Activated B cell treated with CpG ODN at 0.5 μM for 24 hours (primary cell): Measurements from ENCODE around the gene TM4SF1. TPM values are rescaled to one million over a fixed set of nuclear protein-coding genes. Genes with fewer than 3 reads are reported as not detected.

ENCODE experiments used
- ATAC-seq: fragments of 200-7000 bp; cut with Tn5 transposase; one replicate; pipeline ENCODE4 v1.10.0; 2021; ENCODE audit warnings: low read depth, mild to moderate bottlenecking, moderate library complexity
- CTCF ChIA-PET: fragments of 350-600 bp; sonication (Branson Sonifier 250); formaldehyde crosslinking; loops from one replicate; lab custom pipeline; 2021; ENCODE audit warnings: antibody characterized with exemption; lab: Charles Lee
- POLR2A ChIA-PET: fragments of 350-600 bp; sonication (Branson Sonifier 250); formaldehyde crosslinking; loops from one replicate; lab custom pipeline; 2021; ENCODE audit warnings: antibody characterized with exemption; lab: Charles Lee
- DNase-seq: peaks from one replicate; pipeline ENCODE4 v3.0.0; 2022
- H3K27ac Mint-ChIP-seq: one replicate; pipeline ENCODE4 v1.8.0; 2020; ENCODE audit warnings: mixed read lengths
- H3K27me3 Mint-ChIP-seq: one replicate; pipeline ENCODE4 v1.8.0; 2021; ENCODE audit warnings: mixed read lengths
- H3K36me3 Mint-ChIP-seq: one replicate; pipeline ENCODE4 v1.8.0; 2021; ENCODE audit warnings: low read depth, mixed read lengths
- H3K4me1 Mint-ChIP-seq: one replicate; pipeline ENCODE4 v1.8.0; 2021; ENCODE audit warnings: mixed read lengths
- H3K4me3 Mint-ChIP-seq: one replicate; pipeline ENCODE4 v1.8.0; 2020; ENCODE audit warnings: mild to moderate bottlenecking, mixed read lengths
- H3K9me3 Mint-ChIP-seq: one replicate; pipeline ENCODE4 v1.8.0; 2020; ENCODE audit warnings: mixed read lengths
- intact Hi-C: fragments of 100-400 bp; cut with micrococcal nuclease; formaldehyde crosslinking; loops from one replicate; pipeline ENCODE4 v1.15.1; 2024
- total RNA-seq: library from RNA; stranded (reverse); gene quantifications from 2 replicates; pipeline ENCODE4 v1.2.3, GENCODE V29; 2022
- TF ChIP-seq, protein P1 (sequence below): fragments of 200-600 bp; IDR thresholded peaks from one replicate; pipeline ENCODE4 v1.8.0; 2022; ENCODE audit warnings: antibody characterized with exemption, mild to moderate bottlenecking

The TM4SF1 gene
- total RNA-seq, 1 donor from 2014 or later, result not detected

DNA sequence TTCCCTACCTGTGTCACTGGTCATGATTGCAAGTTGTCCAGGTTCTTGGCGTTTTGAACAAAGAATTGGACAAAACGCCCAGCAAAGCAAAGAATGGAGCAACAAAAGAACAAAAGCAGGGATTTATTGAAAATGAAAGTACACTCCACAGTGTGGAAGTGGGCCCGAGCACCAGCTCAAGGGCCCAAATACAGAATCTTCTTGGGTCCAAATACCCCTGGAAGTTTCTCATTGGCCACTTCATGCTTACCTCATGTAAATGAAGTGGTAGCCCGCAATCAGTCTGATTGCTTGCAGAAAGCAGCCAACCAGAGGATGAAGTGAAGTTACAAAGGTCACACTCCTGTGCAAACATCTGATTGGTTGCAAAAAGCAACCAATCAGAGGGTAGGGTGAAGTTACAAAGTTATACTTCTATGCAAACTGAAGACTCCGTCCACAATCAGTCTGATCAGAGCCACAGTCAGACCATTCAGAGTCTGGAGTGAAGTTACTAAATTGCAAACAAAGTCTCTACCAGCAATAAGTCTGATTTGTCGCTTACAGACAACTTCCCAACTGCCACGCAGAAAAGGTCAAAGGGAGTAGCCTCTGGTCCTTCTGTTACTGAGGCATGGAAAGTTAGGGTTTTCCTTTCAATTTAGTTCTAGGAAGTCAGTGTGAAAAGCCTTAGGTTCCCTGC, 8.3 kb upstream of the TM4SF1 start:
- H3K27ac Mint-ChIP-seq, result no peak overlapping the region
- peaks cover 7% of the 10 kb centered on the region for H3K27me3 Mint-ChIP-seq
- TF ChIP-seq, protein P1, sequence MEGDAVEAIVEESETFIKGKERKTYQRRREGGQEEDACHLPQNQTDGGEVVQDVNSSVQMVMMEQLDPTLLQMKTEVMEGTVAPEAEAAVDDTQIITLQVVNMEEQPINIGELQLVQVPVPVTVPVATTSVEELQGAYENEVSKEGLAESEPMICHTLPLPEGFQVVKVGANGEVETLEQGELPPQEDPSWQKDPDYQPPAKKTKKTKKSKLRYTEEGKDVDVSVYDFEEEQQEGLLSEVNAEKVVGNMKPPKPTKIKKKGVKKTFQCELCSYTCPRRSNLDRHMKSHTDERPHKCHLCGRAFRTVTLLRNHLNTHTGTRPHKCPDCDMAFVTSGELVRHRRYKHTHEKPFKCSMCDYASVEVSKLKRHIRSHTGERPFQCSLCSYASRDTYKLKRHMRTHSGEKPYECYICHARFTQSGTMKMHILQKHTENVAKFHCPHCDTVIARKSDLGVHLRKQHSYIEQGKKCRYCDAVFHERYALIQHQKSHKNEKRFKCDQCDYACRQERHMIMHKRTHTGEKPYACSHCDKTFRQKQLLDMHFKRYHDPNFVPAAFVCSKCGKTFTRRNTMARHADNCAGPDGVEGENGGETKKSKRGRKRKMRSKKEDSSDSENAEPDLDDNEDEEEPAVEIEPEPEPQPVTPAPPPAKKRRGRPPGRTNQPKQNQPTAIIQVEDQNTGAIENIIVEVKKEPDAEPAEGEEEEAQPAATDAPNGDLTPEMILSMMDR, result no peak
- H3K9me3 Mint-ChIP-seq, result no peaks in the 10 kb centered on the region
- POLR2A ChIA-PET, result no interaction called here
- ATAC-seq, result no peak
- no peak overlapping the region for H3K4me3 Mint-ChIP-seq
- no peaks in the 10 kb centered on the region for H3K4me1 Mint-ChIP-seq
- intact Hi-C loops, result no loop called here
- DNase-seq, result no peak
- CTCF ChIA-PET, result no interaction called here
- no peaks in the 10 kb centered on the region for H3K36me3 Mint-ChIP-seq

DNA sequence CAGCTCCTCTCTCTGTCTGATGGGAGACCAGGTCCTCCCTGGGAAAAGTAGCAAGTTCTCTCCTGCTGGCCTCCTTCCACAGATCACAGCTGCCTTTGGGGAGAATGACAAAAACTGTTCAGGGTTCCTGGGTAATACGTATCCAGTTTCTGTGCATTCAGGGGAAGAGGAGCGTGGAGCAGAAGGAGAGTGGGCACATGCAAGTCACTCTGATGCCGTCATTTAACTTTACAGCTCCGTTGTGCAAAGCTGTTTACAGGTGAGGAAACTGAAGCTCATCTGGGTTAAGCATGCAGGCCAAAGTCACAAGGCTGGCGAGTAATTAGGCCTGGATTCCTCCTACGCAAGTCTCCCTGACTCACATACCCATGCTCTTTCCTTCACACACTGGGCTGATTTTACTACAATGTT, 7.5 kb upstream of the TM4SF1 start:
- intact Hi-C loops, result no loop called here
- DNase-seq (no peak), ATAC-seq (no peak)
- ChIA-PET POLR2A (no interaction called here), CTCF (no interaction called here)
- Mint-ChIP-seq H3K4me3 (no peak overlapping the region), H3K36me3 (no peaks in the 10 kb centered on the region), H3K4me1 (no peaks in the 10 kb centered on the region), H3K27ac (no peak overlapping the region), H3K9me3 (no peaks in the 10 kb centered on the region), H3K27me3 (peaks cover 7% of the 10 kb centered on the region)
- TF ChIP-seq, protein P1, result no peak

DNA sequence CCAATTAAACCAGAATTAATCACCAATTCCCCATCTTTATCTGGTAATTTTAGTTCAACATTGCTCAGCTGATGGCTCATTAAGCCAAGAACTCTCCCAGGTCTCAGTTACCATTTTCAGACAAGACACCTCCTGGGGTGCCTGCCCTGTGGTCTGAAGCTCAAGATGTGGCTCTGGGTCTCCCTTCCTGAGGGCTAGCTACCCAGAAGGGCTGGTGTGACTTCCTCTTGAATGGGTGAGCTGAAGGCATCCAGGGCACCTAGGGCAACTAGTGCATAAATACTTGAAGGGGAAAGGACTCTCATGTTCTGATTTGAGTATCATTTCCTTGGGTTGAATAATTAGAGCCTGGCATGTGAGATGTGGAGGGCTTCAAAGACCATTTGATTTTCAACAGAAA, 6.7 kb upstream of the TM4SF1 start:
- POLR2A ChIA-PET, result no interaction called here
- intact Hi-C loops, result no loop called here
- no peaks in the 10 kb centered on the region for H3K4me1 Mint-ChIP-seq
- H3K36me3 Mint-ChIP-seq, result no peaks in the 10 kb centered on the region
- no peaks in the 10 kb centered on the region for H3K9me3 Mint-ChIP-seq
- H3K27me3 Mint-ChIP-seq, result peaks cover 6% of the 10 kb centered on the region
- no peak overlapping the region for H3K27ac Mint-ChIP-seq
- no peak for DNase-seq
- H3K4me3 Mint-ChIP-seq, result no peak overlapping the region
- TF ChIP-seq, protein P1, result no peak
- CTCF ChIA-PET, result no interaction called here
- no peak for ATAC-seq

DNA sequence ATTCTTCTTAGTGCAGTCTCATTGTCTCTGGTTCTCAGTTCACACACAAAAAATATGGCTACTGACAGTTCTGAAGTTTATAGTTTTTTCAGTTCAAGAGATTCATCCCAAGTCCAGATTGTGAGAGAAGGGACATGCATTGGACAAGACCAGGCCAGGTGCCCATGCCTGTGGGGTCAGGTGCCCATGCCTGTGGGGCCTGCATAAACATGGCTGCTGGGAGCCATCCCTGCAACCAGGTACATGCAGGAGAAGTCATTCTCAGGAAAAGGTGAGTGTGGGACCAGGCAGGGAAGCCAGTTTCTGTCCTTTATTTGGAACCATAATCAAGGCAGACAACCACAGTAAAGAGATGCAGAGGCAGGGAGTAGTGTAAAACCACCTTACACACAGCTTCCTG, 6.3 kb upstream of the TM4SF1 start:
- Mint-ChIP-seq H3K27ac (no peak overlapping the region), H3K36me3 (no peaks in the 10 kb centered on the region), H3K4me3 (no peak overlapping the region), H3K9me3 (no peaks in the 10 kb centered on the region), H3K27me3 (peaks cover 6% of the 10 kb centered on the region), H3K4me1 (no peaks in the 10 kb centered on the region)
- TF ChIP-seq, protein P1, result no peak
- DNase-seq, result no peak
- ChIA-PET CTCF (no interaction called here), POLR2A (no interaction called here)
- intact Hi-C loops, result no loop called here
- no peak for ATAC-seq

DNA sequence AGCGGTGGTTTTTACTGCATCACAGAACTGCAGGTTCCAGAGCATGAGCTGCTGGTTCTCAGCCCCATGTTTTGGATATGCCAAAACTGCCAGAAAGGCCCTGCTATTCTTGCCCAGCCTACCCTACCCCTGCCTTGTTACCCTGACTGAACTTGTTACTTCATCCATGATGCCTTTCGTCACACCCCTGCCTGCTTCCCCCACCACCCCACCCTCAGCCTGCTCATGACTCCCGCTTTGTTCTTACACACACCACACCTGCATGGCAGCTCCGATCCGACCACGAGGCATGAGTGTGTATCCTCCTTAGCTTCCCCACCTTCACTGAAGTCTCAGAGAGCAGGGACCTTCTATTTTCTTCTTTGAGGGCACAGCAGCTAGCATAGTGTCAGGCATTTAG, 5.1 kb upstream of the TM4SF1 start:
- intact Hi-C loops, result no loop called here
- ChIA-PET CTCF (no interaction called here), POLR2A (no interaction called here)
- Mint-ChIP-seq H3K9me3 (no peaks in the 10 kb centered on the region), H3K4me1 (no peaks in the 10 kb centered on the region), H3K27me3 (peaks cover 7% of the 10 kb centered on the region), H3K27ac (no peak overlapping the region), H3K36me3 (no peaks in the 10 kb centered on the region), H3K4me3 (no peak overlapping the region)
- no peak for DNase-seq
- no peak for ATAC-seq
- TF ChIP-seq, protein P1, result no peak
